NB4 (cell line): ENCODE data around the gene MORC2.
A peak's percentile ranks its signal among the peaks of the same experiment; 100 is the strongest.

Experiments
- DNase-seq: peaks from one replicate; pipeline ENCODE4 v3.0.0; 2010; ENCODE audit warnings: low read depth
- H3K4me3 ChIP-seq: one replicate; pipeline ENCODE4 v1.5.1; 2011; ENCODE audit warnings: mild to moderate bottlenecking, low read depth, low read length, moderate library complexity
- MYC ChIP-seq: IDR thresholded peaks from 2 replicates; pipeline ENCODE4 v1.6.1; 2011; ENCODE audit warnings: low read depth, low read length
- POLR2A ChIP-seq: IDR thresholded peaks from 2 replicates; pipeline ENCODE4 v1.6.1; 2011; ENCODE audit warnings: mild to moderate bottlenecking; ENCODE audit not compliant: insufficient read length; ENCODE audit errors: extremely low read depth
- TF ChIP-seq, protein P1 (sequence below): IDR thresholded peaks from one replicate; pipeline ENCODE4 v1.5.1; 2012; ENCODE audit warnings: low read depth, low read length
- TF ChIP-seq, protein P2 (sequence below): IDR thresholded peaks from 2 replicates; pipeline ENCODE4 v1.6.1; 2011; ENCODE audit warnings: low read depth, low read length

Gene MORC2

DNA sequence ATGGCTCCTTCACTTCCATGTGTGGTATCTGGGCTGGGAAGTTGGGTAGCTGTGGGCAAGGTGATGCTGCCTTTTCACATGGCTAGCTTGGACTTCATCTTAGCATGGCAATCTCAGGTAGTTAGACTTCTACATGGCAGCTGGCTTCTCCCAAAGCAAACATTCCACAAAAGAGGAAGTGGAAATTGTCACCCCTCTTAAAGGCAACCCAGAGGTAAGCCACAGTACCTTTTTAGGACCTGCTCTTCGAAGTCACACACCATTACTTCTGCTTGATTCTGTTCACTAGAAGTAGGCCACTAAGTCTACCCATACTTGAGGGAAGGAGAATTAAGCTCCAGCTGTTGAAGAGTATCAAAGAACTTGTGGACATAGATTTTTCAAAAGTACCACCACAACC, 26.4 kb upstream of the MORC2 start:
- TF ChIP-seq POLR2A = no peak
- TF ChIP-seq, protein P1, sequence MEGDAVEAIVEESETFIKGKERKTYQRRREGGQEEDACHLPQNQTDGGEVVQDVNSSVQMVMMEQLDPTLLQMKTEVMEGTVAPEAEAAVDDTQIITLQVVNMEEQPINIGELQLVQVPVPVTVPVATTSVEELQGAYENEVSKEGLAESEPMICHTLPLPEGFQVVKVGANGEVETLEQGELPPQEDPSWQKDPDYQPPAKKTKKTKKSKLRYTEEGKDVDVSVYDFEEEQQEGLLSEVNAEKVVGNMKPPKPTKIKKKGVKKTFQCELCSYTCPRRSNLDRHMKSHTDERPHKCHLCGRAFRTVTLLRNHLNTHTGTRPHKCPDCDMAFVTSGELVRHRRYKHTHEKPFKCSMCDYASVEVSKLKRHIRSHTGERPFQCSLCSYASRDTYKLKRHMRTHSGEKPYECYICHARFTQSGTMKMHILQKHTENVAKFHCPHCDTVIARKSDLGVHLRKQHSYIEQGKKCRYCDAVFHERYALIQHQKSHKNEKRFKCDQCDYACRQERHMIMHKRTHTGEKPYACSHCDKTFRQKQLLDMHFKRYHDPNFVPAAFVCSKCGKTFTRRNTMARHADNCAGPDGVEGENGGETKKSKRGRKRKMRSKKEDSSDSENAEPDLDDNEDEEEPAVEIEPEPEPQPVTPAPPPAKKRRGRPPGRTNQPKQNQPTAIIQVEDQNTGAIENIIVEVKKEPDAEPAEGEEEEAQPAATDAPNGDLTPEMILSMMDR = no peak
- TF ChIP-seq, protein P2, sequence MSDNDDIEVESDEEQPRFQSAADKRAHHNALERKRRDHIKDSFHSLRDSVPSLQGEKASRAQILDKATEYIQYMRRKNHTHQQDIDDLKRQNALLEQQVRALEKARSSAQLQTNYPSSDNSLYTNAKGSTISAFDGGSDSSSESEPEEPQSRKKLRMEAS = no peak
- no peak for TF ChIP-seq MYC
- peak; percentile 5 for DNase-seq
- H3K4me3 ChIP-seq = no peak overlapping the region

DNA sequence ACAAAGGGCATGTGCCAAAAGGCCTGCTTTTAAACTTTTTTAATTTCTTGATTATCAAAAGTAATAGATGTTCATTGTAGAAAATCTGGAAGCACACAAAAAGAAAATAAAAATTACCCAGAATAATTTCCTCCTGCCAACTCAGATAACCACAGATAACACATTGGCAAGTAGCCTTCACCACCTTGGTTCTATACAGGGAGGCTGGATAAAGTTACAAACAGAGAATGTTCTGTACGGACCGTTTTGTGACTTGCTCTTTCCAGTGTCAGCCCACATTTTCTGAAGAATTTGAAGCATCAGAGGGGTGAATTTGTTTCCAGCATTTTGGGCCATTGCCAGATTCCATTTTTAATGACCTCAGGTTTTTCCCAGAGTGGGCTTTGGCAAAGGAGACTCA, 24.0 kb upstream of the MORC2 start:
- no peak overlapping the region for H3K4me3 ChIP-seq
- TF ChIP-seq POLR2A = no peak
- no peak for TF ChIP-seq MYC
- TF ChIP-seq, protein P2 = no peak
- TF ChIP-seq, protein P1 = no peak
- DNase-seq = no peak

DNA sequence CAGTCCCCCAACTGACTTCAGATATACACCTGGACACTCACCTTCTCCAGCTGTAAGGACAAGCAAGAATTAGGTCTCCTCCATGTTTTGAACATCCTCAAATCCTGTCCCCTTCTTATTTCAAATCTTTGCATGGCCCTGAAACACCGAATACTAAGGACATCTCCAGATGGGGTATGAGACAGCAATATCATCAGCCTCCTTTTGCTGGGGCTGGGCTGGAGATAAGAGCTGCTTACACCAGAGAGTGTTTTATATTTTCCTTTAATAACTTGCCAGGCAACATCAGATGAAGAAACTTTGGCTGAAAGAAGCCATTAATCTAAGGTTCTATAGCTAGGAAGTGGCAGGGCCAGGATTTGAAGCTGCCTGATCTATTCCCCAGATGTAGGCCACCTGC, 22.1 kb upstream of the MORC2 start:
- TF ChIP-seq, protein P1 = no peak
- TF ChIP-seq POLR2A (no peak), MYC (no peak)
- TF ChIP-seq, protein P2 = no peak
- no peak for DNase-seq

DNA sequence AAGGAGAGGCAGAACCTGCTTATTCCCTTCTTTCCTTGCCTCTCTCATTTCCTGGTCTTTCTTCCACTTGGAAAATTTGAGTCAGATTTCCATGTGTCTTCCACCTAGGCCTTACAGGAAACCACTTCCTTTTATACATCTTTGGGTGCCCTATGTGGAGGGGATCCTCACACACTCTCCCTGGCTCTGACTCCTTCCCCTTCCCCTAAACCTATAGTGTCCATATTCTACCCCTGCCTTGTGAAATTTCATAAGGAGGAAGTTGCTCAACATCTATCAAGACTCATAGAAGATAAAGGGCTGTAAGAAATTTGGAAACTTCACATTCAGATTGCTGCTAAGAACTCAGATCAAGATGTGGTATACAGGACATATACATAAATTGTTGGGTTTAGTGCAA, 20.9 kb upstream of the MORC2 start:
- DNase-seq = peak; percentile 82
- H3K4me3 ChIP-seq = no peak overlapping the region
- TF ChIP-seq MYC (no peak), POLR2A (no peak)
- TF ChIP-seq, protein P1 = no peak
- TF ChIP-seq, protein P2 = no peak

More for the DNA sequence above, 22.1 kb upstream of the MORC2 start:
- no peak overlapping the region for H3K4me3 ChIP-seq

DNA sequence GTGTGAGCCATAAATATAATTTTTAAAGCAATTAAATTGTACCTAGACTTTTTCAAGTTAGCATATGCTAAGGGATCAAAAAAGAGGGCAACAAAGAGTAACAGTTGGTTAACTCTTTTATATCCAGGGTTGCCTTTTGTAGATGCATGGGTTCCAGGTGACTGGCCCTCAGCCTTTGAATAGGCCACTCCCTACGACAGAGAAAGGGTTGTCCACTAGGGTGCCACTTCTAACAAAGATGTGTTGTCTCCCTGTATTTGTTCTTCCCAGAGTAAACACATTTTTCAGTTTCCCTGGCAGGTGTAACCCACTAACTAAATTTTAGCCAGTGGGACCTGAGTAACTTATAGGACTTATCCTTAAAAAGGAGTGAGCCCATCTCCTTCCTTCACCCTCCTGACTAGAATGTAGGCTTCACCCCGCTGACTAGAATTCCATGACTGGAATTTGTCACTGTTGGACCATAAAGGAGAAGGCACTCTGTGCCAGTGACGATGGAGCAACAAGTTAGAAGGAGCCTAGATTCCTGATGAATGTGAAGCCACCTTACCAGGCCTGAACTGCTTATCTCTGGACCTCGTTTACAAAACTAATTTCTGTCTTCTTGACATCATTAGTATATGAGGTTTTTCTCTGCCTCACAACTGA, 17.1 kb upstream of the MORC2 start:
- no peak for DNase-seq
- no peak overlapping the region for H3K4me3 ChIP-seq
- TF ChIP-seq POLR2A = no peak
- TF ChIP-seq, protein P2 = no peak
- TF ChIP-seq, protein P1 = no peak
- TF ChIP-seq MYC = no peak
